HepG2 (cell line): ENCODE data around the gene PSMB3. TPM values are rescaled to one million over a fixed set of nuclear protein-coding genes. Genes with fewer than 3 reads are reported as not detected.

ENCODE experiments used
- DMTF1 ChIP-seq: sonication (generic); formaldehyde crosslinking; IDR thresholded peaks from 2 replicates; pipeline ENCODE4 v1.4.0; 2020; ENCODE audit warnings: mild to moderate bottlenecking, missing genetic modification reagents
- DRAP1 ChIP-seq: IDR thresholded peaks from 2 replicates; pipeline ENCODE4 v1.6.1; 2016; ENCODE audit warnings: missing genetic modification reagents, missing compliant biosample characterization
- GZF1 ChIP-seq: sonication (generic); formaldehyde crosslinking; IDR thresholded peaks from 2 replicates; pipeline ENCODE4 v1.5.1; 2020; ENCODE audit warnings: mild to moderate bottlenecking, missing genetic modification reagents
- HIVEP1 ChIP-seq: sonication (generic); formaldehyde crosslinking; IDR thresholded peaks from 2 replicates; pipeline ENCODE4 v1.4.0; 2020; ENCODE audit warnings: mild to moderate bottlenecking, missing genetic modification reagents
- HOXA5 ChIP-seq: sonication (generic); formaldehyde crosslinking; IDR thresholded peaks from 2 replicates; pipeline ENCODE4 v1.4.0; 2020; ENCODE audit warnings: missing genetic modification reagents
- IRF1 ChIP-seq: sonication (generic); formaldehyde crosslinking; IDR thresholded peaks from 2 replicates; pipeline ENCODE4 v1.4.0; 2020; ENCODE audit warnings: low read depth, mild to moderate bottlenecking, missing genetic modification reagents
- JUN ChIP-seq: sonication (generic); formaldehyde crosslinking; IDR thresholded peaks from 2 replicates; pipeline ENCODE4 v1.4.0; 2020; ENCODE audit warnings: mild to moderate bottlenecking, missing genetic modification reagents
- KAT8 ChIP-seq: IDR thresholded peaks from 2 replicates; pipeline ENCODE4 v1.6.1; 2016; ENCODE audit warnings: missing genetic modification reagents, missing compliant biosample characterization
- MTF2 ChIP-seq: sonication (generic); formaldehyde crosslinking; IDR thresholded peaks from 2 replicates; pipeline ENCODE4 v1.5.0; 2020; ENCODE audit warnings: missing genetic modification reagents, borderline replicate concordance
- NFRKB ChIP-seq: fragments of 450-650 bp; IDR thresholded peaks from 2 replicates; pipeline ENCODE4 v1.6.1; 2017
- NONO ChIP-seq, 2 experiments: fragments of 450-650 bp in 1 of 2; sonication (generic) in 1 of 2; formaldehyde crosslinking in 1 of 2; IDR thresholded peaks in 1 of 2; conservative IDR thresholded peaks in 1 of 2; 2 replicates each; pipeline versions ENCODE4 v1.6.1 to v1.8.0; 2017 to 2022; ENCODE audit warnings: mild to moderate bottlenecking in 1 of 2, missing genetic modification reagents in 1 of 2, moderate library complexity in 1 of 2
- POLR2AphosphoS2 ChIP-seq: IDR thresholded peaks from 2 replicates; pipeline ENCODE4 v1.6.1; 2011; ENCODE audit warnings: low read depth, low read length, improper control_type of control experiment
- SATB2 ChIP-seq: sonication (generic); formaldehyde crosslinking; IDR thresholded peaks from 2 replicates; pipeline ENCODE4 v1.5.0; 2020; ENCODE audit warnings: missing genetic modification reagents
- SRY ChIP-seq: sonication (generic); formaldehyde crosslinking; IDR thresholded peaks from 2 replicates; pipeline ENCODE4 v1.8.0; 2022; ENCODE audit warnings: mild to moderate bottlenecking, missing genetic modification reagents
- ZBED4 ChIP-seq: sonication (generic); formaldehyde crosslinking; IDR thresholded peaks from 2 replicates; pipeline ENCODE4 v1.4.0; 2020; ENCODE audit warnings: missing genetic modification reagents, borderline replicate concordance
- ZFP36L1 ChIP-seq: sonication (generic); formaldehyde crosslinking; IDR thresholded peaks from 2 replicates; pipeline ENCODE4 v1.8.0; 2022; ENCODE audit warnings: mild to moderate bottlenecking, missing genetic modification reagents, moderate library complexity
- ZNF414 ChIP-seq: sonication (generic); formaldehyde crosslinking; IDR thresholded peaks from 2 replicates; pipeline ENCODE4 v1.5.0; 2020; ENCODE audit warnings: missing genetic modification reagents
- ZNF782 ChIP-seq: sonication (generic); formaldehyde crosslinking; IDR thresholded peaks from 2 replicates; pipeline ENCODE4 v1.4.0; 2020; ENCODE audit warnings: missing genetic modification reagents, mild to moderate bottlenecking, borderline replicate concordance
- polyA plus RNA-seq, 8 experiments: library from polyadenylated mRNA; depleted of rRNA in 3 of 8; stranded (reverse) in 7 of 8; unstranded in 1 of 8; fragments of >200 nt; fragmentation: Illumina TruSeq in 4 of 8; extraction: Trizol in 4 of 8; gene quantifications; 2 replicates each; pipeline versions ENCODE4 v1.2.1 to v1.2.3, GENCODE V29; 2011 to 2016; ENCODE audit warnings: low read depth in 4 of 8, missing spikeins in 1 of 8, mixed read lengths in 1 of 8; ENCODE audit not compliant: insufficient read depth in 1 of 8
- total RNA-seq, 5 experiments: library from RNA; depleted of rRNA; stranded (reverse); fragments of >200 nt; fragmentation: Illumina TruSeq; extraction: Trizol; gene quantifications; 2 replicates each; pipeline ENCODE4 v1.2.3, GENCODE V29; 2016; ENCODE audit warnings: low read depth in 1 of 5
- TF ChIP-seq, protein P1 (sequence below): IDR thresholded peaks from 2 replicates; pipeline ENCODE4 v1.6.1; 2016; ENCODE audit warnings: control low read depth
- TF ChIP-seq, protein P2 (sequence below): sonication (generic); formaldehyde crosslinking; IDR thresholded peaks from 2 replicates; pipeline ENCODE4 v1.5.0; 2020; ENCODE audit warnings: missing genetic modification reagents, mild to moderate bottlenecking, borderline replicate concordance

PSMB3 gene
- total and polyA plus RNA-seq, 2 of the 13 experiments (the other 11 are each of a cell fraction or from before 2014, with no cell fraction given) = 366 to 517 TPM

- TF ChIP-seq DRAP1 (CRISPR knock-in tag) (no peak), POLR2AphosphoS2 (no peak), NFRKB (no peak), ZNF782 (CRISPR knock-in tag) (0 out of 2 replicates have a peak, but pooled peaks have one; percentile 40), JUN (CRISPR knock-in tag) (no peak), DMTF1 (CRISPR knock-in tag) (no peak), MTF2 (no peak), ZBED4 (CRISPR knock-in tag) (no peak), NONO (IDR thresholded peaks at IDR 0.05) (no peak), NONO (CRISPR knock-in tag; conservative IDR thresholded peaks at IDR 0.05) (no peak), IRF1 (CRISPR knock-in tag) (no peak), KAT8 (CRISPR knock-in tag) (no peak), HIVEP1 (CRISPR knock-in tag) (no peak), ZFP36L1 (CRISPR knock-in tag) (no peak), HOXA5 (no peak), SATB2 (CRISPR knock-in tag) (no peak), ZNF414 (CRISPR knock-in tag) (no peak), GZF1 (no peak), SRY (CRISPR knock-in tag) (no peak)
- TF ChIP-seq, protein P1, sequence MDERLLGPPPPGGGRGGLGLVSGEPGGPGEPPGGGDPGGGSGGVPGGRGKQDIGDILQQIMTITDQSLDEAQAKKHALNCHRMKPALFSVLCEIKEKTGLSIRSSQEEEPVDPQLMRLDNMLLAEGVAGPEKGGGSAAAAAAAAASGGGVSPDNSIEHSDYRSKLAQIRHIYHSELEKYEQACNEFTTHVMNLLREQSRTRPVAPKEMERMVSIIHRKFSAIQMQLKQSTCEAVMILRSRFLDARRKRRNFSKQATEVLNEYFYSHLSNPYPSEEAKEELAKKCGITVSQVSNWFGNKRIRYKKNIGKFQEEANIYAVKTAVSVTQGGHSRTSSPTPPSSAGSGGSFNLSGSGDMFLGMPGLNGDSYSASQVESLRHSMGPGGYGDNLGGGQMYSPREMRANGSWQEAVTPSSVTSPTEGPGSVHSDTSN (CRISPR knock-in tag) = no peak
- TF ChIP-seq, protein P2, sequence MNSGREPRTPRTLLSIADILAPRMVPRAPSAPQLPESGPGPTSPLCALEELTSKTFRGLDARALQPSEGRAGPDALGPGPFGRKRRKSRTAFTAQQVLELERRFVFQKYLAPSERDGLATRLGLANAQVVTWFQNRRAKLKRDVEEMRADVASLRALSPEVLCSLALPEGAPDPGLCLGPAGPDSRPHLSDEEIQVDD = no peak
These were observed 45.9 kb upstream of the PSMB3 start (continued) for GRCh38 chr17:38706505-38707216.
